Keratinocyte (primary cell): Measurements from ENCODE around the gene PTGES2. TPM values are rescaled to one million over a fixed set of nuclear protein-coding genes. Genes with fewer than 3 reads are reported as not detected.

Experiments used
- DNase-seq: peaks from one replicate; pipeline ENCODE4 v3.0.0-alpha.2; 2011; ENCODE audit warnings: low read depth, missing footprints, low spot score
- FAIRE-seq: peaks from 2 replicates; lab custom pipeline; 2011; peaks lifted over from hg19 to GRCh38; lab: Jason Lieb, UNC
- H2AFZ ChIP-seq: 2 replicates; pipeline ENCODE4 v1.6.0; 2012; ENCODE audit warnings: low read length, control low read depth, inconsistent platforms; ENCODE audit not compliant: control insufficient read depth
- H3K27ac ChIP-seq: 2 replicates; pipeline ENCODE4 v1.5.1; 2011; ENCODE audit warnings: low read length; ENCODE audit not compliant: control insufficient read depth, insufficient read depth
- H3K27me3 ChIP-seq: 3 replicates; pipeline ENCODE4 v1.6.0; 2011; ENCODE audit warnings: low read length; ENCODE audit not compliant: control insufficient read depth, insufficient read depth; ENCODE audit errors: extremely low read depth
- H3K36me3 ChIP-seq, 2 experiments: 2 replicates in 1 of 2; 3 replicates in 1 of 2; pipeline ENCODE4 v1.5.1; 2011; ENCODE audit warnings: low read length in 2 of 2, mild to moderate bottlenecking in 1 of 2; ENCODE audit not compliant: control insufficient read depth in 2 of 2, insufficient read depth in 2 of 2; ENCODE audit errors: extremely low read depth in 1 of 2
- H3K4me1 ChIP-seq: 3 replicates; pipeline ENCODE4 v1.5.1; 2011; ENCODE audit warnings: low read length; ENCODE audit not compliant: control insufficient read depth, insufficient read depth; ENCODE audit errors: extremely low read depth
- H3K4me2 ChIP-seq: 3 replicates; pipeline ENCODE4 v1.6.0; 2011; ENCODE audit warnings: low read depth, low read length; ENCODE audit not compliant: control insufficient read depth, insufficient read depth; ENCODE audit errors: extremely low read depth
- H3K4me3 ChIP-seq, 3 experiments: fragments of 200-600 bp in 1 of 3; sonication (generic) in 1 of 3; 2 replicates in 2 of 3; 3 replicates in 1 of 3; pipeline ENCODE4 v1.5.1; 2011 to 2016; ENCODE audit warnings: low read length in 3 of 3, mild to moderate bottlenecking in 3 of 3, control low read depth in 2 of 3, inconsistent platforms in 1 of 3, low read depth in 1 of 3, mixed read lengths in 1 of 3, mixed run types in 1 of 3, moderate library complexity in 1 of 3; ENCODE audit not compliant: control insufficient read depth in 2 of 3, insufficient read depth in 2 of 3; ENCODE audit errors: extremely low read depth in 1 of 3
- H3K79me2 ChIP-seq: 2 replicates; pipeline ENCODE4 v1.6.0; 2012; ENCODE audit warnings: low read length; ENCODE audit not compliant: control insufficient read depth, insufficient read depth
- H3K9ac ChIP-seq: 3 replicates; pipeline ENCODE4 v1.6.0; 2011; ENCODE audit warnings: low read length; ENCODE audit not compliant: control insufficient read depth, insufficient read depth; ENCODE audit errors: extremely low read depth
- H3K9me1 ChIP-seq: 3 replicates; pipeline ENCODE4 v1.6.0; 2011; ENCODE audit warnings: low read length; ENCODE audit not compliant: control insufficient read depth, insufficient read depth; ENCODE audit errors: extremely low read depth
- H3K9me3 ChIP-seq: 2 replicates; pipeline ENCODE4 v1.5.1; 2012; ENCODE audit warnings: low read depth, low read length; ENCODE audit not compliant: control insufficient read depth
- H4K20me1 ChIP-seq: 3 replicates; pipeline ENCODE4 v1.6.0; 2011; ENCODE audit warnings: low read length; ENCODE audit not compliant: control insufficient read depth, insufficient read depth; ENCODE audit errors: extremely low read depth
- CTCF ChIP-seq, 3 experiments: IDR thresholded peaks in 1 of 3; conservative IDR thresholded peaks in 1 of 3; optimal IDR thresholded peaks in 1 of 3; 2 replicates in 2 of 3; 3 replicates in 1 of 3; pipeline versions ENCODE3 to v1.5.1; 2011; ENCODE audit warnings: low read length in 3 of 3, mild to moderate bottlenecking in 3 of 3, moderate library complexity in 2 of 3, control low read depth in 1 of 3, inconsistent platforms in 1 of 3; ENCODE audit not compliant: insufficient read depth in 2 of 3; ENCODE audit errors: extremely low read depth in 1 of 3
- EZH2 ChIP-seq: IDR thresholded peaks from one replicate; pipeline ENCODE4 v1.6.1; 2012; ENCODE audit warnings: inconsistent platforms, mild to moderate bottlenecking, low read length, moderate library complexity
- dilution Hi-C: fragments of 300-500 bp; cut with MboI; formaldehyde crosslinking; loops from one replicate; pipeline ENCODE4 v1.7.0; 2020; ENCODE audit warnings: low sequenced_read_pairs; ENCODE audit not compliant: extremely low pct_ligation_motif_present
- polyA plus RNA-seq, 5 experiments: library from polyadenylated mRNA; depleted of rRNA in 3 of 5; stranded (reverse) in 3 of 5; stranded (forward) in 1 of 5; unstranded in 1 of 5; fragments of >200 nt; gene quantifications; 1 replicate in 1 of 5; 2 replicates in 3 of 5; 3 replicates in 1 of 5; pipeline versions ENCODE4 v1.2.1 to v1.2.3, GENCODE V29; 2011 to 2012; ENCODE audit warnings: missing spikeins in 2 of 5, low read depth in 1 of 5, low replicate concordance in 1 of 5

PTGES2 gene
- polyA plus RNA-seq, 1 donor (not counting 4 experiments of a cell fraction or from before 2014, with no cell fraction given): 68.7 TPM

- Histone ChIP-seq H3K27me3 (no peaks in the 10 kb centered on the region), H4K20me1 (no peaks in the 10 kb centered on the region), H3K9me3 (no peaks in the 10 kb centered on the region), H3K4me1 (peaks cover 2% of the 10 kb centered on the region), H3K9ac (no peak overlapping the region), H2AFZ (no peak overlapping the region), H3K4me2 (no peak overlapping the region), H3K4me3 (no peak overlapping the region), H3K27ac (no peak overlapping the region), H3K36me3 (peaks cover 32 to 35% of the 10 kb centered on the region in 2 experiments), H3K79me2 (no peaks in the 10 kb centered on the region), H3K9me1 (no peaks in the 10 kb centered on the region)
- no peak for DNase-seq
- FAIRE-seq: no peak
- dilution Hi-C loops: no loop called here
- TF ChIP-seq EZH2: no peak
- TF ChIP-seq CTCF (optimal IDR thresholded peaks at IDR 0.05 in 1 of 3, IDR thresholded peaks at IDR 0.05 in 1 of 3, conservative IDR thresholded peaks at IDR 0.05 in 1 of 3; ENCODE audit: extremely low read depth in 1 of 3, insufficient read depth in 2 of 3, low read length in 3 of 3): no peak
Measured at GRCh38 chr9:128169925-128170324, 42.4 kb upstream of the PTGES2 start.

GRCh38 chr9:128169492-128169891 is 42.0 kb upstream of the PTGES2 start:
- Histone ChIP-seq H3K36me3 (peaks cover 32 to 35% of the 10 kb centered on the region in 2 experiments), H3K9ac (no peak overlapping the region), H3K27ac (no peak overlapping the region), H3K9me3 (no peaks in the 10 kb centered on the region), H4K20me1 (no peaks in the 10 kb centered on the region), H3K4me3 (no peak overlapping the region), H3K27me3 (no peaks in the 10 kb centered on the region), H3K9me1 (no peaks in the 10 kb centered on the region), H3K79me2 (no peaks in the 10 kb centered on the region), H3K4me2 (no peak overlapping the region), H2AFZ (no peak overlapping the region), H3K4me1 (peaks cover 4% of the 10 kb centered on the region)
- no peak for DNase-seq
- FAIRE-seq: no peak
- dilution Hi-C loops: no loop called here
- no peak for TF ChIP-seq CTCF (optimal IDR thresholded peaks at IDR 0.05 in 1 of 3, IDR thresholded peaks at IDR 0.05 in 1 of 3, conservative IDR thresholded peaks at IDR 0.05 in 1 of 3; ENCODE audit: extremely low read depth in 1 of 3, insufficient read depth in 2 of 3, low read length in 3 of 3)
- no peak for TF ChIP-seq EZH2
